Activated naive CD4-positive, alpha-beta T cell treated with anti-CD3 and anti-CD28 coated beads for 36 hours (primary cell): Measurements from ENCODE around the gene KREMEN2. TPM values are rescaled to one million over a fixed set of nuclear protein-coding genes. Genes with fewer than 3 reads are reported as not detected.

Experiments
- CTCF ChIA-PET: fragments of 350-600 bp; sonication (Branson Sonifier 250); formaldehyde crosslinking; loops from one replicate; lab custom pipeline; 2021; ENCODE audit warnings: antibody characterized with exemption; lab: Charles Lee
- DNase-seq: peaks from one replicate; pipeline ENCODE4 v3.0.0-alpha.2; 2020
- H3K27ac Mint-ChIP-seq: one replicate; pipeline ENCODE4 v1.8.0; 2021; ENCODE audit warnings: mild to moderate bottlenecking, mixed read lengths
- H3K27me3 Mint-ChIP-seq: one replicate; pipeline ENCODE4 v1.8.0; 2021; ENCODE audit warnings: low read depth, mixed read lengths
- H3K36me3 Mint-ChIP-seq: one replicate; pipeline ENCODE4 v1.8.0; 2021; ENCODE audit warnings: low read depth, mixed read lengths
- H3K4me1 Mint-ChIP-seq: one replicate; pipeline ENCODE4 v1.8.0; 2021; ENCODE audit warnings: low read depth, mixed read lengths
- H3K4me3 Mint-ChIP-seq: one replicate; pipeline ENCODE4 v1.8.0; 2021; ENCODE audit warnings: mild to moderate bottlenecking, moderate library complexity, mixed read lengths
- H3K9me3 Mint-ChIP-seq: one replicate; pipeline ENCODE4 v1.8.0; 2021; ENCODE audit warnings: mixed read lengths
- intact Hi-C: fragments of 100-400 bp; cut with micrococcal nuclease; formaldehyde crosslinking; loops from one replicate; pipeline ENCODE4 v1.15.1; 2023
- total RNA-seq, 2 experiments: library from RNA; stranded (reverse); gene quantifications; one replicate each; pipeline ENCODE4 v1.2.3, GENCODE V29; 2021

The KREMEN2 gene
- total RNA-seq, 2 experiments from 2014 or later, result not detected

DNA sequence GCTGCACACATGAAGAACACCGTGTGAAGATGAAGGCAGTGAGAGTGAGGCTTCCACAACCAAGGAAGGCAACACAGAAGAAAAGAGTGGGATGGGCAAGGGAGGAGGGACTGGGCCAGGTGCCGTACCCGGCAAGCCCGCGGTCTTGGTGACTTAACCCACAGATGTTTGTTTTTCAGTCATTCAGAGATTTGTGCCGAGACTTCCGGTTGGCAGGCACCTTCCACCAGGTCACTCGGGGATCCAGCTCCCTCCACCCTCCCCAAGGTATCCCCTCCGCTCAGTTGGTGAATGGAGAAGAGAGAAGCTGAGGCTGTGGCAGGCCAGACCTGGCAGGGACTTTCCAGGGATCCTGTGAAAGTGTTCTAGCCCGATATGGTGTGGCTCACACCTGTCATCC is 4.9 kb upstream of the KREMEN2 start:
- Mint-ChIP-seq H3K27me3 (peaks cover 22% of the 10 kb centered on the region), H3K4me3 (no peak overlapping the region), H3K36me3 (no peaks in the 10 kb centered on the region), H3K27ac (no peak overlapping the region), H3K4me1 (peaks cover 18% of the 10 kb centered on the region), H3K9me3 (no peaks in the 10 kb centered on the region)
- CTCF ChIA-PET, result interaction anchor here (1.4 kb wide), 1 partner anchor 32 kb away, joined by 4 read pairs; no protein-coding TSS in a partner anchor
- intact Hi-C loops, result no loop called here
- no peak for DNase-seq

DNA sequence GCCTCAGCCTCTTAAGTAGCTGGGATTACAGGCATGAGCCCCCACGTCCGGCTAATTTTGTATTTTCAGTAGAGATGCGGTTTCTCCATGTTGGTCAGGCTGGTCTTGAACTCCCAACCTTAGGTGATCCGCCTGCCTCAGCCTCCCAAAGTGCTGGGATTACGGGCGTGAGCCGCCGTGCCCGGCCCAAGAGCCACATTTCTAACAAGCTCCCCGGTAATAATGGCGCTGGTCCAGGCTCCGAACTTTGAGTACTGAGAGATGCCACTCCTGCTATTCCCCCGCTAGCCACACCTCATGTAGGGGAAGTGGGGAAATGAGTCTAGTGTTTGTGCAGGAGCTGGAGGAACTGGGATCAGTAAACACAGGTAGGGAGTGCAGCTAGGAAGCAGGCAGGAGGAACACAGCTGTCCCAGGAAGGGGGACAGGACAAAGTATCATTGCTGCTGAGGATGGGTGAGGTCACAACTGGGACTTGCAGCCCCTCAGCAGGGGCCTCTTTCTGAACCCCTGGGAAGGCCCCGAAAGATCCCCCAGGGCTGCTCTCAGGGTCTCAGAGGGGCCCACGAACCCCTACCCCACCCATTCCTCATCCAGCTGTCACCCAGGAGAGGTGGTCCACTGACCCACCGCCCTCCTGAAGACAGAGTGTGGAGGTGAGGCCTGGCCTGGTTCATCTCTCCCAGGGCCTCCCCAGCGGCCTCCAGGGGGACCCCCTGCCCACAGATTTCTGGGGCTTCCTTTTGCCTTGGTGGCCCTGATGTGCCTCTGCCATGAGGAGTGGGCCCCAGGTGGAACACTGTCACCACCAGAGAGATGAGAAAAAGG is 3.7 kb upstream of the KREMEN2 start:
- H3K36me3 Mint-ChIP-seq, result no peaks in the 10 kb centered on the region
- DNase-seq, result no peak
- H3K9me3 Mint-ChIP-seq, result no peaks in the 10 kb centered on the region
- CTCF ChIA-PET, result interaction anchor here (0.6 to 0.8 kb wide), 4 partner anchors 14 to 453 kb away, joined by 3 to 6 read pairs (median 3); a partner anchor contains a TSS
- H3K4me1 Mint-ChIP-seq, result peaks cover 23% of the 10 kb centered on the region
- H3K27me3 Mint-ChIP-seq, result peaks cover 25% of the 10 kb centered on the region
- H3K27ac Mint-ChIP-seq, result no peak overlapping the region
- intact Hi-C loops, result no loop called here
- no peak overlapping the region for H3K4me3 Mint-ChIP-seq

DNA sequence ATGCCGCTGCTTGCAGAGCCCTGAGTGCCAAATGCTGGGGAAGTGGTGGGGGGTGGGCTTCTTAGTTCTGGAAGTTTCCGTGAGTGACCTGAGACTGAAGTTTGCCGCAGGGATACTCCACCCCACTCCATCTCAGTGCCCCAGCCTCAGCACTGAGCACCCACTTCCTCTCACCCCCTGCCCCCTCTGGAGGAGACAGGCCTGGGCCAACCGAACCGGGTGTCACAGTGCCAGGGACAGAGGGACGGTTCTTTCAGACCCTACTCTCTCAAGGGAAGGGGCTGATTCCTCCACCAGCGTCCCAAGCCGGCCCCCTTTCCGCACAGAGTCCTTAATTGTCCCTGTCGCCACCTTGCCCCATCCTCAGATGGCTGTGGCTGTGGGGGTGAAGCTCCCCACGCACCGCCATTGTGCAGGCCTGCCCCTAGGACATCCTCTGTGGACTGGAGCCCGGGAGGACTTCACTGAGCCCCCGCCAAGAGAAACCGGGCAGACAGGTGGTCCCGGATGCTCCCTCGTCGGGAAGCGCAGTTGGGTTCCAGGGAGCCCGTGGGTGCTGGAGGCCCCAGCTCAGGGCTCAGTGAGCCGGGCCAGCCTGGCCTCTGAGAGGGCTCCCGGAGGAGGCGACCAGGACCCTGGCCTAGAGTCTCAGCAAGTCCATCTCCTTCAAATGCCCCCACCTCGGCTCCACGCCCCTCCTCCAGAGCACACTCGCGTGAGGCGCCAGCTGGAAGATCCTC is 1.6 kb upstream of the KREMEN2 start:
- no peak overlapping the region for H3K4me3 Mint-ChIP-seq
- H3K36me3 Mint-ChIP-seq, result no peaks in the 10 kb centered on the region
- H3K27ac Mint-ChIP-seq, result no peak overlapping the region
- DNase-seq, result no peak
- CTCF ChIA-PET, result interaction anchor here (0.7 to 1.7 kb wide), 6 partner anchors 15 to 1100 kb away, joined by 3 to 12 read pairs (median 4); partner anchors contain the start of gene PKMYT1
- intact Hi-C loops, result no loop called here
- H3K9me3 Mint-ChIP-seq, result no peaks in the 10 kb centered on the region
- peaks cover 19% of the 10 kb centered on the region for H3K4me1 Mint-ChIP-seq
- H3K27me3 Mint-ChIP-seq, result peaks cover 30% of the 10 kb centered on the region

DNA sequence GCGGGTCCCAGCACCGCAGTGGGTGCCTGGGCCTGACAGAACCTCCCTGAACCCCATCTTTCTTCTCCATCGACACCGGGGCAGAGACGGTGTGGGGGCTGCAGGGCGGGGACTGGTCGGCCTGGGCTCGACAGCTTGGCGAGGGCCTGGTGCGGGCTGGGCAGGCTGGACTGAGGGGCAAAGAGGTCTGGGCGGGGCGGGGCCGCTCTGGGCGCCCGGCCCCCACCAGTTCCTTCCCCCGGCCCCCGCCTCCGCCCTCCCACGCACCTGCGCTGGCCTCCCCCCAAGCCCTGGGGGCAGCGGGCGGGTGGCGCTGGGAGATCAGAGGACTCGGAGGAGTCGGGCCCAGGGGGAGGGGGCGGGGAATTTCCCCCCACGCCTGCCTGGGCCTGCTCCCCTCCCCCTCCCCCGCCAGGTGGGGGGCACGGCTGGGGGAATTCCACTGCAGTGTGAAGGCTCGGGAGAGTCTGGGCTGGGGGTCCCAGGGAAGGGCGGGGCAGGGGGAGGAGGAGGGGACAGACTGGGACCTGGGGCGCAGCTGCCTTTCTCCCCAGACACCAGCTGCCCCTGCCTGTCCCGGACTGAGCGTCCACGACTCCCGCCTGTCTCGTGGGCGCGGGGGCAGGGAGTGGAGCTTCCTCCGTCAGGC is 877 bp upstream of the KREMEN2 start:
- H3K4me1 Mint-ChIP-seq, result peaks cover 23% of the 10 kb centered on the region
- intact Hi-C loops, result no loop called here
- H3K4me3 Mint-ChIP-seq, result peak overlapping the region; percentile 57
- no peak for DNase-seq
- no peaks in the 10 kb centered on the region for H3K9me3 Mint-ChIP-seq
- peaks cover 35% of the 10 kb centered on the region for H3K27me3 Mint-ChIP-seq
- H3K27ac Mint-ChIP-seq, result no peak overlapping the region
- CTCF ChIA-PET, result interaction anchor here (1.1 to 1.7 kb wide), 3 partner anchors 17 to 36 kb away, joined by 4 to 12 read pairs (median 6); partner anchors contain the start of gene PKMYT1
- H3K36me3 Mint-ChIP-seq, result no peaks in the 10 kb centered on the region

DNA sequence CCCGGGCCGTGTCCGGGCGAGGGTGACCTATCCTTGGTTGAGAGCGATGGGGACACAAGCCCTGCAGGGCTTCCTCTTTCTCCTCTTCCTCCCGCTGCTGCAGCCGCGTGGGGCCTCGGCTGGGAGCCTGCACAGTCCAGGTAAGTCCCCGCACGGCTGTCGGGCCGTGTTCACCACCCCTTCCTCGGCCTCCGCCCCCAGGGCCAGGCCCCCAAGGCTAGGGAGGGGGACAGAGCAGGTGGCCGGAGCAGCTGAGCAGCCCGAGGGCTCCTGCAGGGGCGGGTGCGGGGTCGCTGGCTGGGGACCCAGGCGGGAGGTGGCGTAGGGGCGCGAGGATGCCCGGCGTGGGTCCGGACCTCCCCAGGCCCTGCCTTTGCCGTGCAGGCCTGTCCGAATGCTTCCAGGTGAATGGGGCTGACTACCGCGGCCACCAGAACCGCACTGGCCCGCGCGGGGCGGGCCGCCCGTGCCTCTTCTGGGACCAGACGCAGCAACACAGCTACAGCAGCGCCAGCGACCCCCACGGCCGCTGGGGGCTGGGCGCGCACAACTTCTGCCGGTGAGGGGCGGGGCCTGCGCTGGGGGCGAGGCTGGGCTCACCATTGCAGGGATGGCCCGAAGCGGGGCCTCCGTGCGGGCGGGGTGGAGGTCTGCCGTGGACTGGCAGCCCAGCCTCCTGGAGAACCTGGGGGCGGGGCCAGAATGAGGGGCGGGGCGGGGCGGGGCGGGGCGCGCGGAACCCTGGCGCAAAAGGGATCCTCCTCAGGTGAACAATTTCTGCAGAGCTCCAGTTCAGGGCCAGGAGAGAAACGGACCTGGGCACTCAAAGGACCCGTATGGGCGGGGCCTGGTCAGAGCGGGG is 631 bp downstream of the KREMEN2 start:
- DNase-seq, result peak; percentile 57
- CTCF ChIA-PET, result interaction anchor here (0.8 to 1.2 kb wide), 3 partner anchors 18 to 38 kb away, joined by 3 read pairs; no protein-coding TSS in a partner anchor
- Mint-ChIP-seq H3K27ac (no peak overlapping the region), H3K4me1 (peaks cover 30% of the 10 kb centered on the region), H3K9me3 (no peaks in the 10 kb centered on the region), H3K36me3 (no peaks in the 10 kb centered on the region), H3K4me3 (peak overlapping the region; percentile 32), H3K27me3 (peaks cover 40% of the 10 kb centered on the region)
- intact Hi-C loops, result loop anchor here (2.0 kb wide), 1 partner anchor 16 kb away; the partner anchor contains the start of gene PKMYT1

DNA sequence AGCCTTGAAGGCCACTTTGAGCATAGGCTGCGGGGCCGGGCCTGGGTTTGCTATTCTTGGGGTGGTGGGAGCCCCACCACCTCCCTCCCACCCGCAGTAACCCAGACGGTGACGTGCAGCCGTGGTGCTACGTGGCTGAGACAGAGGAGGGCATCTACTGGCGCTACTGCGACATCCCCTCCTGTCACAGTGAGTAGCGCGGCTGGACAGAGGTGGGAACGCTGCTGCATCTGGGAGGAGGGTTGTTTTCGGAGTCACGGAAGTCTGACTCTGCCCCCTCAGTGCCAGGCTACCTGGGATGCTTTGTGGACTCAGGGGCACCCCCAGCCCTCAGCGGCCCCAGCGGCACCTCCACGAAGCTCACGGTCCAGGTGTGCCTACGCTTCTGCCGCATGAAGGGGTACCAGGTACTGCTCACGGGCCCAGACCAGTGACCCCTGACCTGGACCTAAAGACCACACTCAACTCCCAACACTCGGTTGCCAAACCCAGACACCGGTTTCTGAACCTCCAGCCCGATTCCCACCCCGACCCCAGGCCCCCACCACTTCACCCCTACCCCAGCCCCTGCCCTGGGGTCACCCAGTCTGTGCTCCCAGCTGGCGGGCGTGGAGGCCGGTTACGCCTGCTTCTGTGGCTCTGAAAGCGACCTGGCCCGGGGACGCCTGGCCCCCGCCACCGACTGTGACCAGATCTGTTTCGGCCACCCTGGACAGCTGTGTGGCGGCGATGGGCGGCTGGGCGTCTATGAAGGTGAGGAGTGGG is 2.1 kb downstream of the KREMEN2 start:
- H3K27me3 Mint-ChIP-seq, result peaks cover 44% of the 10 kb centered on the region
- intact Hi-C loops, result no loop called here
- peaks cover 6% of the 10 kb centered on the region for H3K36me3 Mint-ChIP-seq
- no peak overlapping the region for H3K4me3 Mint-ChIP-seq
- H3K4me1 Mint-ChIP-seq, result peaks cover 36% of the 10 kb centered on the region
- H3K27ac Mint-ChIP-seq, result no peak overlapping the region
- CTCF ChIA-PET, result interaction anchor here (1.2 kb wide), 1 partner anchor 39 kb away, joined by 3 read pairs; no protein-coding TSS in a partner anchor
- H3K9me3 Mint-ChIP-seq, result no peaks in the 10 kb centered on the region
- no peak for DNase-seq

DNA sequence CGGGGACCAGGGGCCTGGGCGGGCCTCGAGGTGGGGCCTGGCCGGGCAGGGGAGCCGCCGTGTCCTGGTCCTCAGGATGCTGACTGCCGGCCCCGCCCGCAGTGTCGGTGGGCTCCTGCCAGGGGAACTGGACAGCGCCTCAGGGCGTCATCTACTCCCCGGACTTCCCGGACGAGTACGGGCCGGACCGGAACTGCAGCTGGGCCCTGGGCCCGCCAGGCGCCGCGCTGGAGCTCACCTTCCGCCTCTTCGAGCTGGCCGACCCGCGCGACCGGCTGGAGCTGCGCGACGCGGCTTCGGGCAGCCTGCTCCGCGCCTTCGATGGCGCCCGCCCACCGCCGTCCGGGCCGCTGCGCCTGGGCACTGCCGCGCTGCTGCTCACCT is 2.7 kb downstream of the KREMEN2 start:
- H3K4me1 Mint-ChIP-seq, result peaks cover 34% of the 10 kb centered on the region
- H3K27me3 Mint-ChIP-seq, result peaks cover 43% of the 10 kb centered on the region
- no peak overlapping the region for H3K4me3 Mint-ChIP-seq
- no peak overlapping the region for H3K27ac Mint-ChIP-seq
- H3K36me3 Mint-ChIP-seq, result peaks cover 8% of the 10 kb centered on the region
- H3K9me3 Mint-ChIP-seq, result no peaks in the 10 kb centered on the region
- intact Hi-C loops, result no loop called here
- no peak for DNase-seq
- CTCF ChIA-PET, result no interaction called here

DNA sequence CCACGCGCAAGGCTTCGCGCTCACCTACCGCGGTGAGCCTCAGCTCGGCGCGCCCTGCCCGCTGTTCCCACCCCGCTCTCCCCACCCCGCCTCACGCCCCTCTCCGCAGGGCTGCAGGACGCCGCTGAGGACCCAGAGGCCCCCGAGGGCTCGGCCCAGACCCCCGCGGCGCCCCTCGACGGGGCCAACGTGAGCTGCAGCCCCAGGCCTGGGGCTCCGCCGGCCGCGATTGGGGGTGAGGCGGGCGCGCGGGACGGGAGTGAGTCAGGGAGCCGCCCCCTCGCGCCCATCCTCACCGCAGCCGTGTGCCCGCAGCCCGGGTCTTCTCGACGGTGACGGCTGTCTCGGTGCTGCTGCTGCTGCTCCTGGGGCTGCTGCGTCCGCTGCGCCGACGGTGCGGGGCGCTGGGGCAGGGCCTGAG is 3.1 kb downstream of the KREMEN2 start:
- intact Hi-C loops, result no loop called here
- DNase-seq, result no peak
- Mint-ChIP-seq H3K9me3 (no peaks in the 10 kb centered on the region), H3K4me1 (peaks cover 34% of the 10 kb centered on the region), H3K36me3 (peaks cover 12% of the 10 kb centered on the region), H3K27me3 (peaks cover 39% of the 10 kb centered on the region), H3K27ac (no peak overlapping the region), H3K4me3 (no peak overlapping the region)
- CTCF ChIA-PET, result no interaction called here

DNA sequence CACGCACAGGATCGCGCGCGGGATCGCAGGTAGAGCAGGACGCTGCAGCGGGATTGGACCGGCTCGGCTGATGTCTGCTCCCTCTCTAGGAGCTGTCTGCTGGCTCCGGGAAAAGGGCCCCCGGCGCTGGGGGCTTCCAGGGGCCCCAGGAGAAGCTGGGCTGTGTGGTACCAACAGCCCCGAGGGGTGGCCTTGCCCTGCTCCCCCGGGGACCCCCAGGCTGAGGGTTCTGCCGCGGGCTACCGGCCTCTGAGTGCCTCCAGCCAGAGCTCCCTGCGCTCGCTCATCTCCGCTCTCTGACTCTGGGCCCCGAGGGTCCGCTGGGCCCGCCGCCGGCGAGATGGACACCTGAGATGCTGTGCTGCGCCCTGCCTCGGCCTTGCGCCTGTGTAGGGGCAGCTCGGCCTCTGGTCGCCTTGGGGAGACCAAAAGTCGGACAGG is 3.7 kb downstream of the KREMEN2 start:
- peaks cover 35% of the 10 kb centered on the region for H3K4me1 Mint-ChIP-seq

DNA sequence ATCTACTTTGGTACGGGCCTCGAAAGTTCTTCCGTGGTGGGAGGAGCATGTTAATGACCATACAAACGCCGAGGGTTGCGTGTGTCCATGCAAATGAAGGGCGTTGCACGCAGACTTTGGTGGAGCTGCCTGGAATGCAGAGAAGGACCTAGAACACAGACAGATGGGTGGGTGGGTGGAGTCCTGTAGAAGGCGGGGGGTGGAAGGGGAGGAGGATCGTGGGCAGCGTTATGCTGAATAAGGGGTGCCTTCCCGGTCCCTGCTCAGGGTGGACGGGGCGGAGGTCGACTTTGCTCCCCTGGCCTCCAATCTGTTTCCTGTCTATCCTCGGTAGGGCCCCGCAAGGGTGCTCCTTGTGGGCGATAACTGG is 4.3 kb downstream of the KREMEN2 start:
- Mint-ChIP-seq H3K4me3 (peak overlapping the region; percentile 65), H3K27ac (no peak overlapping the region), H3K9me3 (no peaks in the 10 kb centered on the region), H3K4me1 (peaks cover 33% of the 10 kb centered on the region), H3K36me3 (peaks cover 18% of the 10 kb centered on the region), H3K27me3 (peaks cover 34% of the 10 kb centered on the region)
- intact Hi-C loops, result no loop called here
- CTCF ChIA-PET, result no interaction called here
- DNase-seq, result no peak

More for the DNA sequence above, 3.7 kb downstream of the KREMEN2 start:
- CTCF ChIA-PET, result no interaction called here
- peaks cover 37% of the 10 kb centered on the region for H3K27me3 Mint-ChIP-seq
- intact Hi-C loops, result no loop called here
- H3K27ac Mint-ChIP-seq, result no peak overlapping the region
- H3K9me3 Mint-ChIP-seq, result no peaks in the 10 kb centered on the region
- no peak for DNase-seq
- H3K4me3 Mint-ChIP-seq, result no peak overlapping the region
- peaks cover 17% of the 10 kb centered on the region for H3K36me3 Mint-ChIP-seq
